HAP-1 (cell line): ENCODE measurements around the gene GSTO2.
"Not testable (repeated sequence)": the region's sequence is repeated elsewhere in the genome, so short reads cannot be mapped to it uniquely, and the experiment has no call there.

ENCODE experiments used
- DNase-seq, 2 experiments: peaks; one replicate each; pipeline ENCODE4 v3.0.0-alpha.2; 2016 to 2020; ENCODE audit warnings: low spot score in 2 of 2
- H3K27me3 ChIP-seq: fragments of 250-450 bp; sonication (Bioruptor Pico); 2 replicates; pipeline ENCODE4 v1.5.1; 2020; ENCODE audit warnings: low read depth, mild to moderate bottlenecking, moderate library complexity
- H3K36me3 ChIP-seq: fragments of 250-450 bp; sonication (Bioruptor Pico); replicated peaks from 2 replicates; pipeline ENCODE4 v1.5.1; 2020; ENCODE audit warnings: mild to moderate bottlenecking
- H3K4me1 ChIP-seq: fragments of 250-450 bp; sonication (Bioruptor Pico); 2 replicates; pipeline ENCODE4 v1.5.1; 2020; ENCODE audit warnings: mild to moderate bottlenecking
- H3K4me3 ChIP-seq: fragments of 250-450 bp; sonication (Bioruptor Pico); 2 replicates; pipeline ENCODE4 v1.5.1; 2020; ENCODE audit warnings: mild to moderate bottlenecking, moderate library complexity
- H3K9me3 ChIP-seq: fragments of 250-450 bp; sonication (Bioruptor Pico); 2 replicates; pipeline ENCODE4 v1.5.1; 2020; ENCODE audit warnings: mild to moderate bottlenecking, moderate library complexity
- in situ Hi-C: fragments of 300-500 bp; cut with MboI; formaldehyde crosslinking; loops from 3 replicates; pipeline ENCODE4 v1.14.3; 2020; ENCODE audit warnings: low sequenced_read_pairs, inconsistent platforms, mixed read lengths

Gene GSTO2

GRCh38 chr10:104245066-104245632, 23.8 kb upstream of the GSTO2 start:
- H3K36me3 ChIP-seq, result no peaks in the 10 kb centered on the region
- peaks cover 6% of the 10 kb centered on the region for H3K9me3 ChIP-seq
- in situ Hi-C loops, result no loop called here
- no peaks in the 10 kb centered on the region for H3K4me1 ChIP-seq
- H3K4me3 ChIP-seq, result no peak overlapping the region
- H3K27me3 ChIP-seq, result peaks cover 4% of the 10 kb centered on the region; the same call in 1 of the 2 replicates
- no peak for DNase-seq

DNA sequence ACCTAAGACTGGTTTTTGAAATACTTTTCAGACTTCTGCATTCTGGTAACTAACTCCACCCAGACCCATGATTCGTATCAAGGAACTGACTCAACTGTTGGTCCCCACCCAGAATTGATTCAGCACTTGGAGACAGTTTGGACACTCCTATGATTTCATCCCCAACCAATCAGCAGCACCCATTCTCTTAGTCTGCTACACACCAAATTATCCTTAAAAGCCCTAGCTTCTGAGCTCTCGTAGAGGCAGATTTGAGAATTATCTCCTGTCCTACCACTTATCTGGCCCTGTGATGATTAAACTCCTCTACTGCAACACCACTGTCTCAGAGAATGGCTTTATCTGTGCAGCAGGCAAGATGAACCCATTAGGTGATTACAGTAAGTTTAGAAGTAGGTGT, 22.0 kb upstream of the GSTO2 start:
- Histone ChIP-seq H3K9me3 (peaks cover 6% of the 10 kb centered on the region), H3K4me3 (no peak overlapping the region), H3K36me3 (no peaks in the 10 kb centered on the region), H3K27me3 (no peaks in the 10 kb centered on the region), H3K4me1 (peaks cover 5% of the 10 kb centered on the region; the same call in 1 of the 2 replicates)
- no peak for DNase-seq
- in situ Hi-C loops, result no loop called here

DNA sequence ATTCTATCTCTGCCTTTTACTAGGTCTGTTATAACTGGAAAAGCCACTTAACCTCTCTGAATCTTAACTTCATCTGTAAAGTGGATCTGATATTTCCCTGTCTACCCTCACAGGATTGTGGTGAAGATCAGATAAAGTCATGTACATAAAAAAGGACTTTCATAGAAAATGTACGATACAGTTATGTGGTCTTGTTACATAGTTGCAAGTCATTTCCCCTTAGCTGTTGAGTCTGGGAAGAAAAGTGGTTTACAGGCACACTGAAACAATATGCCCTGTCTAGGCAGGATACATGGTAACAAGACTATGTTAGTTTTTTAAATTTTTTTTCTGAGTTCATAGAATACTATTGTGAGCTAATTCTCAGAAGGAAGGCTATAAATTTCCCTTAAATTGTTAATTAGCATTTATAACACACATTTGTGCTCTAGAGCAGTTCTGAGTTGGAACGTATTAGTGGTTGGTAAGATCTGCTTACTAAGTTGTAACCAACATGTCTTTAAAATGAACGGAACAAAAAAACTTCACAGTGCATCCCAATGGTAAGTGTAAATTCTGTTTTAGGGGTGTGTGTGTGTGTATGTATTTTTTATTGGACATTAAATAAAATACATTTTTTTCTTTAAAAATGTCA, 21.4 kb upstream of the GSTO2 start:
- H3K27me3 ChIP-seq, result no peaks in the 10 kb centered on the region
- H3K36me3 ChIP-seq, result no peaks in the 10 kb centered on the region
- H3K4me1 ChIP-seq, result peaks cover 5% of the 10 kb centered on the region; the same call in 1 of the 2 replicates
- H3K9me3 ChIP-seq, result peaks cover 6% of the 10 kb centered on the region
- DNase-seq, result no peak
- in situ Hi-C loops, result no loop called here
- no peak overlapping the region for H3K4me3 ChIP-seq

- H3K9me3 ChIP-seq, H3K4me1 ChIP-seq, in situ Hi-C loops, H3K27me3 ChIP-seq, H3K4me3 ChIP-seq, DNase-seq, H3K36me3 ChIP-seq: not testable (repeated sequence)
Measured at GRCh38 chr10:104248931-104249330, 20.1 kb upstream of the GSTO2 start.

DNA sequence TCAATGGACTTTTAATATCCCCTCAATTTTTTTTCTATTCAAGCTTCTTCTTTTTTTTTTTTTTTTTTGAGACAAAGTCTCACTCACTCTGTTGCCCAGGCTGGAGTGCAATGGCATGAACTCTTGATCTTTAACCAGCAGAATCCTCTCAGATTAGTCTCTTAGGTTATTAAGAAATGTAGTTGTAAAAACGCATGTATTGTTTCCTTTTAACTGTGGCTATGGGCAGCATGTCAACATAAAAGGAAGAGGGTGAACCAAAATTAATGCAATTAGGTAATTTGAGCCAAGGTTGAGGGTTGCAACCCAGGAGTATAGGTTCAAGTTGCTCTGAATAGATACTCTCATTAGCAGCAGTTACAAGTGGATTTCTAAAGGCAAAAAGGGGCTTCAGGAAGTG, 18.6 kb upstream of the GSTO2 start:
- no peaks in the 10 kb centered on the region for H3K27me3 ChIP-seq
- H3K4me3 ChIP-seq, result no peak overlapping the region
- H3K4me1 ChIP-seq, result peaks cover 14% of the 10 kb centered on the region
- peaks cover 6% of the 10 kb centered on the region for H3K9me3 ChIP-seq
- no peaks in the 10 kb centered on the region for H3K36me3 ChIP-seq
- DNase-seq, result no peak
- in situ Hi-C loops, result no loop called here

GRCh38 chr10:104251443-104251842, 17.5 kb upstream of the GSTO2 start:
- in situ Hi-C loops, result no loop called here
- DNase-seq, result no peak

GRCh38 chr10:104252368-104252767, 16.6 kb upstream of the GSTO2 start:
- no peak for DNase-seq
- Histone ChIP-seq H3K4me1 (peaks cover 28% of the 10 kb centered on the region), H3K4me3 (no peak overlapping the region), H3K36me3 (peaks cover under 1% of the 10 kb centered on the region; the same call in 1 of the 2 replicates), H3K27me3 (no peaks in the 10 kb centered on the region), H3K9me3 (peaks cover under 1% of the 10 kb centered on the region; the same call in 1 of the 2 replicates)
- in situ Hi-C loops, result no loop called here

More at GRCh38 chr10:104251443-104251842, 17.5 kb upstream of the GSTO2 start:
- H3K9me3 ChIP-seq, result peaks cover 6% of the 10 kb centered on the region
- H3K36me3 ChIP-seq, result no peaks in the 10 kb centered on the region
- no peaks in the 10 kb centered on the region for H3K27me3 ChIP-seq
- H3K4me3 ChIP-seq, result no peak overlapping the region
- peaks cover 23% of the 10 kb centered on the region for H3K4me1 ChIP-seq

- Histone ChIP-seq H3K4me1 (peaks cover 28% of the 10 kb centered on the region), H3K4me3 (no peak overlapping the region), H3K9me3 (no peaks in the 10 kb centered on the region), H3K27me3 (no peaks in the 10 kb centered on the region), H3K36me3 (peaks cover 8% of the 10 kb centered on the region)
- no peak for DNase-seq
- in situ Hi-C loops, result no loop called here
Measured at GRCh38 chr10:104253106-104253505, 15.9 kb upstream of the GSTO2 start.

DNA sequence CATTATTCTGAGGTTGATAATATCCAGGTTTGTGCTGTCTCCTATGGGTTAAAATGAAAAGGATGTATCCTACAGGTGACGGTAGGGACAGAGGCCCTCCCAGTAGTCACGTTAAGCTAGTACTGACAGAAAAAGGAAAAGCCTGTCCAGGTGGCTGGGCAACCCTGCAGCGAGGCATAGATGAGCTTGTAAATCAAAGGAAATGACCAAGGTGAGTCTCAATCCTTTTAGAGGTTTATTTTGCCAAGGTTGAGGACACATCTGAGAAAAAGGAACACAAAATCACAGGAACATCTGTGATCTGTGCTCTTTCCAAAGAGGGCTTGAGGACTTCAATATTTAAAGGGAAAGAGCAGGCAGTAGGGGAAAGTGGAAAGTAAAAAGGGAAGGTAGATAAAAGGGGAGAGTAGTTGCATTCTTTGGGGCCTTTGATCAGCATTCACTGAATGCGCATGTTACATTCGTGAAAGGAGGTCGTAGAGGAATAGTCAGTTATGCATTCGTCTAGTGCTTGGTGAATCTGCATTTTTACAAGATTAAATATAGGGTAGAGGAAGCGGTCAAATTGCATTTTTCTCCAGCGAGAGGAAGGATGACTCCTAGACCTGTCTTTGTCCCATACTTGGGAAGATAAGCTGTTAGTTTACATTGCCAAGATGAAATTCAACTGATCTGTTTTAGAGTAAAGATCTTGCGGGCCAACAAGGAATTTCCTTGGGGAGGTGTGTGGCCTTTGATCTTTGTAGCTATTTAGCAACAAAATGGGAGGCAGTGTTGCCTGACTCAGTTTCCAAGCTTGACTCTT, 15.2 kb upstream of the GSTO2 start:
- Histone ChIP-seq H3K9me3 (no peaks in the 10 kb centered on the region), H3K4me1 (peaks cover 28% of the 10 kb centered on the region), H3K4me3 (peak overlapping the region; percentile 76), H3K36me3 (peaks cover 15% of the 10 kb centered on the region), H3K27me3 (no peaks in the 10 kb centered on the region)
- DNase-seq, result no peak
- in situ Hi-C loops, result no loop called here

GRCh38 chr10:104254493-104255310, 14.3 kb upstream of the GSTO2 start, which contains the start of gene GSTO1:
Gene GSTO1, plus strand, starts transcription at chr10:104254892. Its CDS starts 37 bp downstream, at chr10:104254929.
- Histone ChIP-seq H3K4me3 (peak within 1 kb of the TSS; percentile 76), H3K9me3 (no peaks in the 10 kb centered on the region), H3K36me3 (peaks cover 22% of the 10 kb centered on the region), H3K4me1 (peaks cover 28% of the 10 kb centered on the region), H3K27me3 (no peaks in the 10 kb centered on the region)
- peak; percentile 77 to 88 for DNase-seq
- in situ Hi-C loops, result no loop called here

DNA sequence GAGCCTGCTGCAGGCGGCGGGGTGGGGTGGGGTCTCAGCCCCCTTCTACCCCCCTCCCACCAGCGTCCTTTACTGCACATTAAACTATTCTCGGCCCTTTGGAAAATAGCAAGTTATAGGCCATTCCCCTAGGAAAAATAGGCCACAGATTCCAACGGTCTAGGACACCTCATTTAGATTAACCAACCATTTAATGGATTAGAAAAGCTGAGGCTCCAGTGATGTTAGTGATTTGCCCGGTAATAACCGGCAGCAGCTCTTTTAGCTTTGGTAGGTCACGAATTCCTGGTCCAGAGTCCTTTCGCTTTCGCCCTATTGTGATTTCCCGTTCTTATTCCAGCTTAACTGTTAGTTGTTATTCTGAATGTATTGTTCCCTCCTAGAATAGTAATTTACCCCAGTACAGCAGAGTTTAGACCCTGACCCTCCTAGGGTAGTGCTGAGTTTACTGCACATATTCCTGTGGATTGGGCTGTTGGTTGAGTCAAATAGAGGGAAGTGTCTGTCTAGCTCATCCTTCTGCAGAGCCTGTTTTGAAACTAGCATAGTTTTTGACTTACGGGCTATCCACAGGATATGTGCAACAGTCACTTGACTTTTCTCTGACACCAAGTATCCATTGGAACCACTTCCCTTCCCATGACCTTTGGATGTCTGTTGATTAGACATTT, 13.5 kb upstream of the GSTO2 start:
- Histone ChIP-seq H3K27me3 (no peaks in the 10 kb centered on the region), H3K9me3 (no peaks in the 10 kb centered on the region), H3K4me3 (peak overlapping the region; percentile 76), H3K4me1 (peaks cover 28% of the 10 kb centered on the region), H3K36me3 (peaks cover 30% of the 10 kb centered on the region)
- in situ Hi-C loops, result no loop called here
- peak; percentile 39 to 54 for DNase-seq

DNA sequence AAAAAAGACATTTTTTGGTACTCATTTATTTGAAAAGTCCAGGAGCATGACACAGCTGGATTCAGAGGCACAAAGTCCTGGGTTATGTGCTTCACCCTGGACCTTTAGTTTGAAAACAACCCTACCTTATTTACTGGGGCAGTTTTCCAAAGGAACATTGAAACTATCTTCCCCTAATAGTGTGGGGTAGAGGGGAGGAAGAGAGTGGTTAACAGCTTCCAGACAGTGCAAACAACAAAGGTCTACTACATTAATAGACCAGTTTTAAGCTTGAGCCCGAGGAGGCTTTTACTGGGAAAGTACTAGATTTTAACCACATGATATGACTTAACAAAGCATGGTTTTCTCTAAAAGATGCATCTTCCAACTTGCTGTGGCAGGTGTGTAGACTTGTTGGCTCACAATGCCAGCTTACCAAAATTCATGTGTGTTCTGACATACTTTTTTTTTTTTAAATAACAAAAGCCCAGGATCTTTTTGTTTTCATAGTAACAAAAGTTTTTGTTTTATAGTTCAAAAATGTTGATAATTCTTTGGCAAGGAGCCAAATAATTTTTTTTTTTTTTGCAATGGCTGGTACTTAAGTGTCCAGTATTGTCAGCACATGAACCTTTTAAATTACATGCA, 12.5 kb upstream of the GSTO2 start:
- peaks cover 40% of the 10 kb centered on the region for H3K36me3 ChIP-seq
- H3K4me1 ChIP-seq, result peaks cover 23% of the 10 kb centered on the region
- no peaks in the 10 kb centered on the region for H3K27me3 ChIP-seq
- peak overlapping the region; percentile 76 for H3K4me3 ChIP-seq
- in situ Hi-C loops, result no loop called here
- H3K9me3 ChIP-seq, result no peaks in the 10 kb centered on the region
- peak in 1 of 2 experiments; percentile 27 for DNase-seq
